PC-9 (cell line): ENCODE data around the gene WDR12. TPM values are rescaled to one million over a fixed set of nuclear protein-coding genes. Genes with fewer than 3 reads are reported as not detected.
"Not testable (repeated sequence)": the region's sequence is repeated elsewhere in the genome, so short reads cannot be mapped to it uniquely, and the experiment has no call there.

Experiments used
- Bru-seq: library from RNA; stranded (reverse); fragments of 400-500 nt; gene quantifications from one replicate; lab custom pipeline; 2021; lab: Mats Ljungman, UMichigan
- BruChase-seq, 2 experiments: library from RNA; stranded (reverse); fragments of 400-500 nt; gene quantifications; one replicate each; lab custom pipeline; 2021; lab: Mats Ljungman, UMichigan
- BruUV-seq: library from RNA; stranded (reverse); fragments of 400-500 nt; replicated peaks from 2 replicates; lab custom pipeline; 2021; lab: Mats Ljungman, UMichigan
- CTCF ChIA-PET: fragments of 300-600 bp; sonication (Branson Sonifier 250); formaldehyde crosslinking; loops from one replicate; lab custom pipeline; 2022; ENCODE audit warnings: antibody characterized with exemption; lab: Charles Lee
- POLR2A ChIA-PET: fragments of 300-600 bp; sonication (Branson Sonifier 250); formaldehyde crosslinking; loops from one replicate; lab custom pipeline; 2022; ENCODE audit warnings: antibody characterized with exemption; ENCODE audit not compliant: unreplicated experiment; lab: Charles Lee
- DNase-seq, 2 experiments: peaks; one replicate each; pipeline versions ENCODE4 v3.0.0 to v3.0.0-alpha.2; 2015 to 2022; ENCODE audit warnings: mixed read lengths in 1 of 2
- H2AFZ ChIP-seq: fragments of 200-600 bp; sonication (generic); 2 replicates; pipeline ENCODE4 v1.8.1; 2017; ENCODE audit warnings: antibody characterized with exemption
- H3F3A ChIP-seq: fragments of 200-600 bp; sonication (generic); 2 replicates; pipeline ENCODE4 v1.8.1; 2017; ENCODE audit warnings: antibody characterized with exemption, mild to moderate bottlenecking, low read depth; ENCODE audit not compliant: insufficient read depth
- H3K27ac ChIP-seq: fragments of 200-600 bp; sonication (generic); 2 replicates; pipeline ENCODE4 v1.6.1; 2016; ENCODE audit warnings: mixed run types
- H3K27me3 ChIP-seq: fragments of 200-600 bp; sonication (generic); 2 replicates; pipeline ENCODE4 v1.6.1; 2016; ENCODE audit warnings: low read depth, mixed run types; ENCODE audit not compliant: insufficient read depth
- H3K36me3 ChIP-seq: fragments of 200-600 bp; sonication (generic); 2 replicates; pipeline ENCODE4 v1.6.1; 2016; ENCODE audit warnings: low read depth, mixed run types
- H3K4me1 ChIP-seq: fragments of 200-600 bp; sonication (generic); replicated peaks from 2 replicates; pipeline ENCODE4 v1.6.1; 2016; ENCODE audit warnings: mixed run types; ENCODE audit not compliant: insufficient read depth
- H3K4me2 ChIP-seq: fragments of 200-600 bp; sonication (generic); 2 replicates; pipeline ENCODE4 v1.6.1; 2017; ENCODE audit warnings: mixed run types
- H3K4me3 ChIP-seq: fragments of 200-600 bp; sonication (generic); 2 replicates; pipeline ENCODE4 v1.6.1; 2016; ENCODE audit warnings: mixed run types
- H3K79me2 ChIP-seq: fragments of 200-600 bp; sonication (generic); 2 replicates; pipeline ENCODE4 v1.6.1; 2017; ENCODE audit warnings: low read depth, mixed run types
- H3K9me2 ChIP-seq: fragments of 200-600 bp; sonication (generic); 2 replicates; pipeline ENCODE4 v1.8.1; 2017; ENCODE audit warnings: mild to moderate bottlenecking; ENCODE audit not compliant: insufficient read depth
- H3K9me3 ChIP-seq: fragments of 200-600 bp; sonication (generic); 2 replicates; pipeline ENCODE4 v1.8.1; 2016; ENCODE audit warnings: low read depth; ENCODE audit not compliant: insufficient read depth
- H4K20me1 ChIP-seq: fragments of 200-600 bp; sonication (generic); 2 replicates; pipeline ENCODE4 v1.8.1; 2017; ENCODE audit not compliant: insufficient read depth
- EZH2 ChIP-seq: fragments of 200-600 bp; sonication (generic); IDR thresholded peaks from 2 replicates; pipeline ENCODE4 v1.8.0; 2017; ENCODE audit warnings: antibody characterized with exemption, low read depth
- intact Hi-C: fragments of 100-400 bp; cut with micrococcal nuclease; formaldehyde crosslinking; loops from one replicate; pipeline ENCODE4 v1.10.0; 2022; ENCODE audit not compliant: unreplicated experiment
- long read RNA-seq: library from polyadenylated mRNA; stranded (forward); transcript quantifications from one replicate; pipeline ENCODE4 v2.0.0, GENCODE V29; 2022
- total RNA-seq: library from RNA; stranded (reverse); gene quantifications from 2 replicates; pipeline ENCODE4 v1.2.3, GENCODE V29; 2021
- TF ChIP-seq, protein P1 (sequence below): fragments of 200-600 bp; sonication (generic); conservative IDR thresholded peaks from 2 replicates; pipeline ENCODE4 v1.6.1; 2017; ENCODE audit warnings: mixed run types, antibody characterized with exemption, mild to moderate bottlenecking, moderate library complexity

The WDR12 gene
- total RNA-seq (38.7 and 45.3 TPM in 2 replicates), Bru-seq, nascent RNA (percentile 64 among the genes with signal in this experiment), BruChase-seq, experiment 1, labeled RNA remaining after a 2-hour chase (percentile 63 among the genes with signal in this experiment), BruChase-seq, experiment 2, labeled RNA remaining after a 6-hour chase (percentile 70 among the genes with signal in this experiment)
- long read RNA-seq, full-length matches to known transcripts, result 42 of 50 reads
- long read RNA-seq, partial matches to known transcripts, result 1 of 50 reads
- long read RNA-seq, other reads (novel, unspliced or antisense), result 7 of 50 reads

DNA sequence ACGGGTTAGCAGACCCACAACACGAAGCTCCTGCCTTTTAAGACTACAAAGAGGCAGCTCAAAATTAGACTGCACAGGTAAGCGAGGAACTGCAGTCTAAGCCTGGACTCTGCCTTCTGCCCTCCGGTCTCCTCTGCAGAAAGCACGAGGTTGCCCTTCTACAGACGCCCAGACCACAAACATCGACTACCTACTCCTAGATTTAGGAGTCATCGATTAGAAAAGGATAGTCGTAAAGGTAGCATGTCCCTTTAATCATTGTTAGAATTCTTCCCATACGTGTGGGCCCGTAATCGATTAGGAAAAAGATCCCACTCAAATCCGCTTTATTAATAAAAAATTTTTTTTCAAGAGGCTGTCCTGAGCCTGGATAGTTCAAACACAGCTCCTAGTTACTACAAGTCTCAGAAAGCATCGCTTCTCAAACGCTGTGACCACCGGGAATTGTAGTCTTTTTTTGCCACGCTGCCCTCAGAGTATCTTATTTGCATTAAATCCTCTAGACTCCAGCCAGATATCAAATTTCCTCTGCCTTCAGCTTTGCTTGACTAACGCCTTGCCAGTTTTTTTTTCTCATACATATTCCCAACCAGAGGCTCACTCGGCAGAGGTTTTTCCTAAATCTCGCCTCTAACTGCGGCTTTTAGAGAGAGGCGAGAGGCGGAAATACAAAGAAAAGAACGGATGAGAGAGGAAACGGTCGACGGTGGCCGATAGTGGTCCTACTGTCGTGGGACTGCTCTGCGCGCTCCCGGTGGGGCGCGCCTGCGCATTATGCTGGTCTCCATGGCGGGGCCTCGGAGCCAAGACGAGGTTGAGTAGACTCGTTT, at the start of gene WDR12, which contains the start of gene CARF:
Gene WDR12, minus strand, starts transcription at position 162 of the 830 bp plus-strand sequence. CDS start 197 bp downstream, outside the sequence.
Gene CARF, plus strand, starts transcription at position 764 of the 830 bp plus-strand sequence. CDS start 29,628 bp downstream, outside the sequence.
- POLR2A ChIA-PET, result interaction anchor here (0.6 kb wide), 1 partner anchor 215 kb away, joined by 3 read pairs; no protein-coding TSS in a partner anchor
- Histone ChIP-seq H3K4me3 (peak within 1 kb of the TSS; percentile 96), H2AFZ (peak within 1 kb of the TSS; percentile 87), H3K36me3 (no peaks in the 10 kb centered on the region), H3K27me3 (no peaks in the 10 kb centered on the region), H3K9me3 (no peaks in the 10 kb centered on the region), H3K4me1 (peaks cover 13% of the 10 kb centered on the region; the same call in 1 of the 2 replicates), H3F3A (peaks cover 12% of the 10 kb centered on the region; the same call in 1 of the 2 replicates), H3K79me2 (peaks cover 41% of the 10 kb centered on the region), H3K9me2 (no peaks in the 10 kb centered on the region), H3K27ac (peak within 1 kb of the TSS; percentile 78), H4K20me1 (no peaks in the 10 kb centered on the region), H3K4me2 (peak within 1 kb of the TSS; percentile 76)
- intact Hi-C loops, result loop anchor here (2.0 to 5.0 kb wide), 2 partner anchors 106 to 327 kb away; partner anchors contain the start of gene CYP20A1
- peak; percentile 75 to 76 for DNase-seq
- BruUV-seq, result no TSS peak
- CTCF ChIA-PET, result no interaction called here
- no peak for TF ChIP-seq EZH2
- TF ChIP-seq, protein P1, sequence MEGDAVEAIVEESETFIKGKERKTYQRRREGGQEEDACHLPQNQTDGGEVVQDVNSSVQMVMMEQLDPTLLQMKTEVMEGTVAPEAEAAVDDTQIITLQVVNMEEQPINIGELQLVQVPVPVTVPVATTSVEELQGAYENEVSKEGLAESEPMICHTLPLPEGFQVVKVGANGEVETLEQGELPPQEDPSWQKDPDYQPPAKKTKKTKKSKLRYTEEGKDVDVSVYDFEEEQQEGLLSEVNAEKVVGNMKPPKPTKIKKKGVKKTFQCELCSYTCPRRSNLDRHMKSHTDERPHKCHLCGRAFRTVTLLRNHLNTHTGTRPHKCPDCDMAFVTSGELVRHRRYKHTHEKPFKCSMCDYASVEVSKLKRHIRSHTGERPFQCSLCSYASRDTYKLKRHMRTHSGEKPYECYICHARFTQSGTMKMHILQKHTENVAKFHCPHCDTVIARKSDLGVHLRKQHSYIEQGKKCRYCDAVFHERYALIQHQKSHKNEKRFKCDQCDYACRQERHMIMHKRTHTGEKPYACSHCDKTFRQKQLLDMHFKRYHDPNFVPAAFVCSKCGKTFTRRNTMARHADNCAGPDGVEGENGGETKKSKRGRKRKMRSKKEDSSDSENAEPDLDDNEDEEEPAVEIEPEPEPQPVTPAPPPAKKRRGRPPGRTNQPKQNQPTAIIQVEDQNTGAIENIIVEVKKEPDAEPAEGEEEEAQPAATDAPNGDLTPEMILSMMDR, result no peak

DNA sequence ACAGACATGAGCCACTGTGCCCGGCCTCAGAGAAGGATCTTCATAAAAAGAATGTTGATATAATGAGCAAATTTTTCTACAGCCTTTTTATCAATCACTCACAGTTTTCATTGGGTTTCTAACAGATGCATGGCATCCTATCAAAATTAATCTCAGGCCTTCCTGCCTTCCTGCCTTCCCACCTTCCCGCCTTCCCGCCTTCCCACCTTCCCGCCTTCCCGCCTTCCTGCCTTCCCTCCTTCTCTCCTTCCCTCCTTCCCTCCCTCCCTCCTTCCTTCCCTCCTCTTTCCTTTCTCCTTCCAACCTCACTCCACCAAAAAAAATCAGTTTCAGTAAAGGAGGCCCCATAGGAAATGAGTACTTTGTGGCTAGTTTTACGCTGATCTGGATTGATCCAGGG, 49.1 kb upstream of the WDR12 start:
- no peaks in the 10 kb centered on the region for H3F3A ChIP-seq
- H3K9me2 ChIP-seq, result no peaks in the 10 kb centered on the region
- no peaks in the 10 kb centered on the region for H3K9me3 ChIP-seq
- no peaks in the 10 kb centered on the region for H4K20me1 ChIP-seq
- CTCF ChIA-PET, result no interaction called here
- no peak overlapping the region for H2AFZ ChIP-seq
- H3K79me2 ChIP-seq, result no peaks in the 10 kb centered on the region
- POLR2A ChIA-PET, result no interaction called here
- TF ChIP-seq, protein P1, result no peak
- no peak for TF ChIP-seq EZH2
- BruUV-seq, result no TSS peak
- no peak overlapping the region for H3K4me2 ChIP-seq
- H3K36me3 ChIP-seq, result no peaks in the 10 kb centered on the region
- no peak for DNase-seq
- H3K27me3 ChIP-seq, result no peaks in the 10 kb centered on the region
- no peaks in the 10 kb centered on the region for H3K4me1 ChIP-seq
- H3K4me3 ChIP-seq, result no peak overlapping the region
- H3K27ac ChIP-seq, result no peak overlapping the region
- intact Hi-C loops, result no loop called here

DNA sequence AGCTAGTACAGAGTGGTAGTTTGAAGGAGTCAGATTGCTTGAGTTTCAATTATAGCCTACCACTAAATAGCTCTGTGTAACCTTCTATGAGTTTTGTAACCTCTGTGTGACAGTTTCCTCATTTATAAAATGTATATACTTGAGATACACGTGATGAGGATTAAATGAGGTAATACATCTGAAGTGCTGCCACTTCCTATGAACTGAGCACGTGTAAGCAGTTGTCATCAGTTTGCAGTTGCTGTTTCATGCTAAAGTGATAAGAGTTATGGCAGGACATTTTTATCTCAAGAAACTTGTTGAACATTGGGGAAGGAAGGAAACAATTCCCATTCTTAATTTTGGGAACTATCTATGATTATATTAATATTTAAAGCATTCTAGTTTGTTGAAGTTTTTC, 39.1 kb upstream of the WDR12 start:
- POLR2A ChIA-PET, result no interaction called here

GRCh38 chr2:202949333-202949732, 37.9 kb upstream of the WDR12 start:
- intact Hi-C loops, H3K27me3 ChIP-seq, H3F3A ChIP-seq, H3K4me3 ChIP-seq, H3K79me2 ChIP-seq, H2AFZ ChIP-seq, DNase-seq, CTCF ChIA-PET, H3K27ac ChIP-seq, H3K9me3 ChIP-seq, H4K20me1 ChIP-seq, H3K36me3 ChIP-seq, BruUV-seq, H3K4me2 ChIP-seq, H3K9me2 ChIP-seq, H3K4me1 ChIP-seq, POLR2A ChIA-PET: not testable (repeated sequence)

More for the DNA sequence above, 39.1 kb upstream of the WDR12 start:
- H3K27me3 ChIP-seq, result no peaks in the 10 kb centered on the region
- H3F3A ChIP-seq, result no peaks in the 10 kb centered on the region
- H3K27ac ChIP-seq, result no peak overlapping the region
- no peak for TF ChIP-seq EZH2
- TF ChIP-seq, protein P1, result no peak
- no peak overlapping the region for H2AFZ ChIP-seq
- no peak overlapping the region for H3K4me3 ChIP-seq
- CTCF ChIA-PET, result no interaction called here
- BruUV-seq, result no TSS peak
- no peaks in the 10 kb centered on the region for H3K36me3 ChIP-seq
- no peaks in the 10 kb centered on the region for H3K9me3 ChIP-seq
- no peaks in the 10 kb centered on the region for H3K4me1 ChIP-seq
- H4K20me1 ChIP-seq, result no peaks in the 10 kb centered on the region
- DNase-seq, result no peak
- H3K9me2 ChIP-seq, result no peaks in the 10 kb centered on the region
- H3K79me2 ChIP-seq, result no peaks in the 10 kb centered on the region
- intact Hi-C loops, result no loop called here
- H3K4me2 ChIP-seq, result no peak overlapping the region
